IMR-90 (cell line): Measurements from ENCODE around the gene PLAA. TPM values are rescaled to one million over a fixed set of nuclear protein-coding genes. Genes with fewer than 3 reads are reported as not detected.

Source experiments
- ATAC-seq: fragments of 200-7000 bp; cut with Tn5 transposase; 2 replicates; pipeline ENCODE4 v1.9.1; 2020; ENCODE audit warnings: low read depth, mild to moderate bottlenecking, moderate library complexity
- BruUV-seq: library from RNA; stranded (reverse); fragments of 400-500 nt; replicated peaks from 2 replicates; lab custom pipeline; 2021; lab: Mats Ljungman, UMichigan
- CTCF ChIA-PET: fragments of 300-600 bp; formaldehyde crosslinking; extraction: SDS; loops from one replicate; lab custom pipeline; 2021; ENCODE audit warnings: antibody characterized with exemption; lab: Yijun Ruan, JAX
- POLR2A ChIA-PET: fragments of 300-600 bp; sonication (Branson Sonifier 250); formaldehyde crosslinking; loops from one replicate; lab custom pipeline; 2022; ENCODE audit warnings: antibody characterized with exemption; ENCODE audit not compliant: unreplicated experiment; lab: Charles Lee
- DNase-seq: peaks from one replicate; pipeline ENCODE4 v3.0.0; 2013
- H2AFZ ChIP-seq: replicated peaks from 2 replicates; pipeline ENCODE3; 2013; ENCODE audit warnings: low read length, mild to moderate bottlenecking; ENCODE audit not compliant: poor library complexity
- H2AK5ac ChIP-seq: 2 replicates; pipeline ENCODE4 v1.6.1; 2013; ENCODE audit warnings: low read depth, low read length, inconsistent platforms
- H2AK9ac ChIP-seq: replicated peaks from 2 replicates; pipeline ENCODE3; 2013; ENCODE audit warnings: mild to moderate bottlenecking, low read depth, low read length, moderate library complexity; ENCODE audit not compliant: poor library complexity
- H2BK120ac ChIP-seq: 2 replicates; pipeline ENCODE4 v1.6.1; 2013; ENCODE audit warnings: low read depth, low read length, inconsistent platforms
- H2BK15ac ChIP-seq: 3 replicates; pipeline ENCODE4 v1.6.1; 2013; ENCODE audit warnings: low read depth, low read length, inconsistent platforms
- H2BK20ac ChIP-seq: 2 replicates; pipeline ENCODE4 v1.6.1; 2013; ENCODE audit warnings: low read depth, mild to moderate bottlenecking, inconsistent platforms, low read length, moderate library complexity
- H2BK5ac ChIP-seq: 2 replicates; pipeline ENCODE4 v1.6.1; 2013; ENCODE audit warnings: mild to moderate bottlenecking, low read depth, low read length, inconsistent platforms; ENCODE audit not compliant: poor library complexity, severe bottlenecking
- H3K14ac ChIP-seq: replicated peaks from 2 replicates; pipeline ENCODE4 v1.6.1; 2013; ENCODE audit warnings: low read depth, low read length, inconsistent platforms
- H3K18ac ChIP-seq: 2 replicates; pipeline ENCODE4 v1.6.1; 2013; ENCODE audit warnings: low read depth, low read length, control low read depth
- H3K23ac ChIP-seq: 2 replicates; pipeline ENCODE4 v1.6.1; 2013; ENCODE audit warnings: low read depth, low read length, inconsistent platforms
- H3K27ac ChIP-seq: 2 replicates; pipeline ENCODE4 v1.5.1; 2013; ENCODE audit warnings: mild to moderate bottlenecking, control low read depth, low read length; ENCODE audit not compliant: insufficient read depth
- H3K27me3 ChIP-seq: 2 replicates; pipeline ENCODE4 v1.6.1; 2013; ENCODE audit warnings: low read length; ENCODE audit not compliant: control insufficient read depth, insufficient read depth
- H3K36me3 ChIP-seq: 2 replicates; pipeline ENCODE4 v1.6.1; 2013; ENCODE audit warnings: low read length, mixed read lengths; ENCODE audit not compliant: control insufficient read depth, insufficient read depth
- H3K4ac ChIP-seq: 2 replicates; pipeline ENCODE4 v1.6.1; 2013; ENCODE audit warnings: low read depth, low read length, inconsistent platforms
- H3K4me1 ChIP-seq: 2 replicates; pipeline ENCODE4 v1.6.1; 2013; ENCODE audit warnings: low read length, mixed read lengths; ENCODE audit not compliant: control insufficient read depth, insufficient read depth
- H3K4me2 ChIP-seq: 2 replicates; pipeline ENCODE4 v1.6.1; 2013; ENCODE audit warnings: low read depth, mild to moderate bottlenecking, control low read depth, low read length, moderate library complexity
- H3K4me3 ChIP-seq: 2 replicates; pipeline ENCODE4 v1.5.1; 2013; ENCODE audit warnings: low read depth, mild to moderate bottlenecking, control low read depth, low read length, moderate library complexity; ENCODE audit not compliant: insufficient read depth
- H3K56ac ChIP-seq: 2 replicates; pipeline ENCODE4 v1.6.1; 2013; ENCODE audit warnings: low read length, inconsistent platforms; ENCODE audit not compliant: insufficient read depth; ENCODE audit errors: extremely low read depth
- H3K79me1 ChIP-seq, 2 experiments: 2 replicates each; pipeline ENCODE4 v1.6.1; 2013; ENCODE audit warnings: low read length in 2 of 2, inconsistent platforms in 1 of 2, low read depth in 1 of 2
- H3K9ac ChIP-seq: 2 replicates; pipeline ENCODE4 v1.6.1; 2013; ENCODE audit warnings: low read depth, low read length, control low read depth
- H3K9me1 ChIP-seq: 2 replicates; pipeline ENCODE4 v1.6.1; 2013; ENCODE audit warnings: low read length, inconsistent platforms; ENCODE audit not compliant: insufficient read depth
- H3K9me3 ChIP-seq: 2 replicates; pipeline ENCODE4 v1.6.1; 2013; ENCODE audit warnings: low read length; ENCODE audit not compliant: control insufficient read depth, insufficient read depth
- H4K20me1 ChIP-seq: 2 replicates; pipeline ENCODE4 v1.6.1; 2013; ENCODE audit warnings: low read length, inconsistent platforms; ENCODE audit not compliant: insufficient read depth
- H4K5ac ChIP-seq: 2 replicates; pipeline ENCODE4 v1.6.1; 2013; ENCODE audit warnings: mild to moderate bottlenecking, low read depth, low read length, control low read depth
- H4K8ac ChIP-seq, 2 experiments: 2 replicates each; pipeline ENCODE4 v1.6.1; 2013; ENCODE audit warnings: low read depth in 2 of 2, low read length in 2 of 2, control low read depth in 1 of 2, inconsistent platforms in 1 of 2
- H4K91ac ChIP-seq: 2 replicates; pipeline ENCODE4 v1.6.1; 2013; ENCODE audit warnings: low read depth, low read length, inconsistent platforms; ENCODE audit not compliant: insufficient read depth
- BHLHE40 ChIP-seq: fragments of 150-350 bp; IDR thresholded peaks from 2 replicates; pipeline ENCODE4 v1.6.1; 2016; ENCODE audit warnings: mild to moderate bottlenecking, low read depth, low read length
- CEBPB ChIP-seq: IDR thresholded peaks from 2 replicates; pipeline ENCODE4 v1.6.1; 2012; ENCODE audit warnings: low read depth, low read length, improper control_type of control experiment
- CTCF ChIP-seq: conservative IDR thresholded peaks from 2 replicates; pipeline ENCODE4 v1.5.1; 2012; ENCODE audit warnings: mild to moderate bottlenecking, low read depth, low read length, improper control_type of control experiment
- ELK1 ChIP-seq: fragments of 150-350 bp; IDR thresholded peaks from 2 replicates; pipeline ENCODE4 v1.6.1; 2016; ENCODE audit warnings: low read depth, mild to moderate bottlenecking, low read length, moderate library complexity, borderline replicate concordance
- FOS ChIP-seq: fragments of 150-350 bp; IDR thresholded peaks from 2 replicates; pipeline ENCODE4 v1.6.1; 2016; ENCODE audit warnings: low read depth, low read length
- MAFK ChIP-seq: IDR thresholded peaks from 2 replicates; pipeline ENCODE4 v1.6.1; 2012; ENCODE audit warnings: low read depth, low read length, improper control_type of control experiment
- MXI1 ChIP-seq: IDR thresholded peaks from 2 replicates; pipeline ENCODE4 v1.6.1; 2012; ENCODE audit warnings: low read depth, mild to moderate bottlenecking, low read length, moderate library complexity, borderline replicate concordance
- NFE2L2 ChIP-seq: fragments of 150-350 bp; IDR thresholded peaks from 2 replicates; pipeline ENCODE4 v1.6.1; 2016; ENCODE audit warnings: low read depth, mild to moderate bottlenecking, low read length
- POLR2A ChIP-seq: IDR thresholded peaks from 2 replicates; pipeline ENCODE4 v1.6.1; 2012; ENCODE audit warnings: mild to moderate bottlenecking, low read depth, low read length
- RAD21 ChIP-seq: IDR thresholded peaks from 2 replicates; pipeline ENCODE4 v1.6.1; 2012; ENCODE audit warnings: low read length, improper control_type of control experiment
- RCOR1 ChIP-seq: IDR thresholded peaks from 2 replicates; pipeline ENCODE4 v1.6.1; 2012; ENCODE audit warnings: mild to moderate bottlenecking, low read length, improper control_type of control experiment; ENCODE audit not compliant: insufficient replicate concordance
- RFX5 ChIP-seq: IDR thresholded peaks from 2 replicates; pipeline ENCODE4 v1.8.0; 2012; ENCODE audit warnings: low read depth, mild to moderate bottlenecking, low read length, moderate library complexity
- SMC3 ChIP-seq: fragments of 150-350 bp; IDR thresholded peaks from 2 replicates; pipeline ENCODE4 v1.6.1; 2016; ENCODE audit warnings: low read depth, mild to moderate bottlenecking, antibody characterized with exemption, low read length, moderate library complexity
- WGBS, 2 experiments: methylation state at CpG; one replicate each; pipeline versions ENCODE4 v1.1.5 to v1.1.7; 2013; ENCODE audit warnings: missing lambda C conversion rate in 2 of 2; ENCODE audit not compliant: insufficient read length in 1 of 2; ENCODE audit errors: extremely low coverage in 2 of 2; 5-methylcytosine and 5-hydroxymethylcytosine counted together
- dilution Hi-C: fragments of 300-500 bp; cut with HindIII; formaldehyde crosslinking; loops from one replicate; pipeline ENCODE4 v1.14.3; 2018; ENCODE audit warnings: low sequenced_read_pairs; ENCODE audit not compliant: unreplicated experiment
- in situ Hi-C: fragments of 300-500 bp; cut with MboI; formaldehyde crosslinking; loops from 3 replicates; pipeline ENCODE4 v1.14.3; 2019; ENCODE audit warnings: low sequenced_read_pairs, inconsistent platforms, mixed read lengths
- intact Hi-C: fragments of 100-400 bp; cut with micrococcal nuclease; formaldehyde crosslinking; loops from 2 replicates; pipeline ENCODE4 v1.10.0; 2022
- polyA plus RNA-seq, 3 experiments: library from polyadenylated mRNA; depleted of rRNA; stranded (reverse); fragments of >200 nt; gene quantifications; 2 replicates each; pipeline ENCODE4 v1.2.3, GENCODE V29; 2012; ENCODE audit warnings: low replicate concordance in 1 of 3
- total RNA-seq: library from RNA; depleted of rRNA; stranded (reverse); fragments of >200 nt; gene quantifications from 2 replicates; pipeline ENCODE4 v1.2.3, GENCODE V29; 2012
- TF ChIP-seq, protein P1 (sequence below): fragments of 150-350 bp; IDR thresholded peaks from 2 replicates; pipeline ENCODE4 v1.6.1; 2017; ENCODE audit warnings: mild to moderate bottlenecking, antibody characterized with exemption, low read length, low read depth

Gene PLAA
- total and polyA plus RNA-seq, 2 of the 4 experiments (the other 2 are of a cell fraction), result 18.2 to 24.4 TPM

GRCh38 chr9:26937816-26938371, 9.1 kb downstream of the PLAA start:
- TF ChIP-seq POLR2A (no peak), SMC3 (no peak), CTCF (no peak), NFE2L2 (no peak), MAFK (no peak), RFX5 (no peak), BHLHE40 (no peak), FOS (no peak), ELK1 (no peak), RCOR1 (no peak), MXI1 (no peak), RAD21 (no peak), CEBPB (no peak)
- TF ChIP-seq, protein P1, sequence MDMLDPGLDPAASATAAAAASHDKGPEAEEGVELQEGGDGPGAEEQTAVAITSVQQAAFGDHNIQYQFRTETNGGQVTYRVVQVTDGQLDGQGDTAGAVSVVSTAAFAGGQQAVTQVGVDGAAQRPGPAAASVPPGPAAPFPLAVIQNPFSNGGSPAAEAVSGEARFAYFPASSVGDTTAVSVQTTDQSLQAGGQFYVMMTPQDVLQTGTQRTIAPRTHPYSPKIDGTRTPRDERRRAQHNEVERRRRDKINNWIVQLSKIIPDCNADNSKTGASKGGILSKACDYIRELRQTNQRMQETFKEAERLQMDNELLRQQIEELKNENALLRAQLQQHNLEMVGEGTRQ, result no peak
- intact Hi-C loops, result no loop called here
- CTCF ChIA-PET, result interaction anchor here (0.6 kb wide), 1 partner anchor 18 kb away, joined by 3 read pairs; no protein-coding TSS in a partner anchor

More at GRCh38 chr9:26937816-26938371, 9.1 kb downstream of the PLAA start:
- Histone ChIP-seq H3K23ac (no peak overlapping the region), H4K5ac (no peak overlapping the region), H3K27me3 (no peaks in the 10 kb centered on the region), H3K27ac (no peak overlapping the region), H3K9me3 (peaks cover 4% of the 10 kb centered on the region), H2BK5ac (no peak overlapping the region), H2AFZ (no peak overlapping the region), H4K91ac (no peak overlapping the region), H4K20me1 (peaks cover 17% of the 10 kb centered on the region), H4K8ac (no peak overlapping the region), H2BK15ac (no peak overlapping the region), H3K4me1 (peaks cover 3% of the 10 kb centered on the region; the same call in 1 of the 2 replicates), H3K79me1 (peaks cover 15 to 20% of the 10 kb centered on the region in 2 experiments), H3K4ac (no peak overlapping the region), H3K36me3 (no peaks in the 10 kb centered on the region; the same call in 1 of the 2 replicates), H3K4me3 (no peak overlapping the region), H2AK9ac (no peak overlapping the region), H2AK5ac (no peak overlapping the region), H3K18ac (no peak overlapping the region), H3K9me1 (peaks cover 8% of the 10 kb centered on the region), H3K14ac (no peak overlapping the region), H3K4me2 (no peak overlapping the region), H2BK120ac (no peak overlapping the region), H3K56ac (no peak overlapping the region), H2BK20ac (no peak overlapping the region), H3K9ac (no peak overlapping the region)
- in situ Hi-C loops (no loop called here), dilution Hi-C loops (no loop called here)
- no CpG with 5 or more reads among the region's 3 CpGs for WGBS, 2 experiments
- no TSS peak for BruUV-seq
- ATAC-seq (no peak), DNase-seq (no peak)
- POLR2A ChIA-PET, result interaction anchor here (0.6 kb wide), 1 partner anchor 38 kb away, joined by 6 read pairs; no protein-coding TSS in a partner anchor
